PC-9 (cell line): ENCODE results near the gene TNFRSF8. TPM values are rescaled to one million over a fixed set of nuclear protein-coding genes. Genes with fewer than 3 reads are reported as not detected.

Experiments
- BruUV-seq: library from RNA; stranded (reverse); fragments of 400-500 nt; replicated peaks from 2 replicates; lab custom pipeline; 2021; lab: Mats Ljungman, UMichigan
- CTCF ChIA-PET: fragments of 300-600 bp; sonication (Branson Sonifier 250); formaldehyde crosslinking; loops from one replicate; lab custom pipeline; 2022; ENCODE audit warnings: antibody characterized with exemption; lab: Charles Lee
- POLR2A ChIA-PET: fragments of 300-600 bp; sonication (Branson Sonifier 250); formaldehyde crosslinking; loops from one replicate; lab custom pipeline; 2022; ENCODE audit warnings: antibody characterized with exemption; ENCODE audit not compliant: unreplicated experiment; lab: Charles Lee
- DNase-seq, 2 experiments: peaks; one replicate each; pipeline versions ENCODE4 v3.0.0 to v3.0.0-alpha.2; 2015 to 2022; ENCODE audit warnings: mixed read lengths in 1 of 2
- H2AFZ ChIP-seq: fragments of 200-600 bp; sonication (generic); 2 replicates; pipeline ENCODE4 v1.8.1; 2017; ENCODE audit warnings: antibody characterized with exemption
- H3F3A ChIP-seq: fragments of 200-600 bp; sonication (generic); 2 replicates; pipeline ENCODE4 v1.8.1; 2017; ENCODE audit warnings: antibody characterized with exemption, mild to moderate bottlenecking, low read depth; ENCODE audit not compliant: insufficient read depth
- H3K27ac ChIP-seq: fragments of 200-600 bp; sonication (generic); 2 replicates; pipeline ENCODE4 v1.6.1; 2016; ENCODE audit warnings: mixed run types
- H3K27me3 ChIP-seq: fragments of 200-600 bp; sonication (generic); 2 replicates; pipeline ENCODE4 v1.6.1; 2016; ENCODE audit warnings: low read depth, mixed run types; ENCODE audit not compliant: insufficient read depth
- H3K36me3 ChIP-seq: fragments of 200-600 bp; sonication (generic); 2 replicates; pipeline ENCODE4 v1.6.1; 2016; ENCODE audit warnings: low read depth, mixed run types
- H3K4me1 ChIP-seq: fragments of 200-600 bp; sonication (generic); replicated peaks from 2 replicates; pipeline ENCODE4 v1.6.1; 2016; ENCODE audit warnings: mixed run types; ENCODE audit not compliant: insufficient read depth
- H3K4me2 ChIP-seq: fragments of 200-600 bp; sonication (generic); 2 replicates; pipeline ENCODE4 v1.6.1; 2017; ENCODE audit warnings: mixed run types
- H3K4me3 ChIP-seq: fragments of 200-600 bp; sonication (generic); 2 replicates; pipeline ENCODE4 v1.6.1; 2016; ENCODE audit warnings: mixed run types
- H3K79me2 ChIP-seq: fragments of 200-600 bp; sonication (generic); 2 replicates; pipeline ENCODE4 v1.6.1; 2017; ENCODE audit warnings: low read depth, mixed run types
- H3K9me2 ChIP-seq: fragments of 200-600 bp; sonication (generic); 2 replicates; pipeline ENCODE4 v1.8.1; 2017; ENCODE audit warnings: mild to moderate bottlenecking; ENCODE audit not compliant: insufficient read depth
- H3K9me3 ChIP-seq: fragments of 200-600 bp; sonication (generic); 2 replicates; pipeline ENCODE4 v1.8.1; 2016; ENCODE audit warnings: low read depth; ENCODE audit not compliant: insufficient read depth
- H4K20me1 ChIP-seq: fragments of 200-600 bp; sonication (generic); 2 replicates; pipeline ENCODE4 v1.8.1; 2017; ENCODE audit not compliant: insufficient read depth
- CTCF ChIP-seq: fragments of 200-600 bp; sonication (generic); conservative IDR thresholded peaks from 2 replicates; pipeline ENCODE4 v1.6.1; 2017; ENCODE audit warnings: mixed run types, antibody characterized with exemption, mild to moderate bottlenecking, moderate library complexity
- EZH2 ChIP-seq: fragments of 200-600 bp; sonication (generic); IDR thresholded peaks from 2 replicates; pipeline ENCODE4 v1.8.0; 2017; ENCODE audit warnings: antibody characterized with exemption, low read depth
- intact Hi-C: fragments of 100-400 bp; cut with micrococcal nuclease; formaldehyde crosslinking; loops from one replicate; pipeline ENCODE4 v1.10.0; 2022; ENCODE audit not compliant: unreplicated experiment
- microRNA-seq: library from miRNA; unstranded; fragments of <30 nt; microRNA quantifications from one replicate; pipeline ENCODE4 v1.2.0, GENCODE V29; 2021; ENCODE audit warnings: borderline number of aligned reads, borderline replicate concordance
- total RNA-seq: library from RNA; stranded (reverse); gene quantifications from 2 replicates; pipeline ENCODE4 v1.2.3, GENCODE V29; 2021

TNFRSF8 gene
- total RNA-seq, 1 experiment from 2014 or later = not detected

- POLR2A ChIA-PET = no interaction called here
Observed at GRCh38 chr1:12191242-12192032, 128.3 kb downstream of the TNFRSF8 start.

More at GRCh38 chr1:12191242-12192032, 128.3 kb downstream of the TNFRSF8 start:
- CTCF ChIA-PET = no interaction called here
- Histone ChIP-seq H3K27me3 (no peaks in the 10 kb centered on the region), H3K4me2 (no peak overlapping the region), H3K9me3 (no peaks in the 10 kb centered on the region), H3F3A (no peaks in the 10 kb centered on the region), H3K27ac (no peak overlapping the region), H3K36me3 (no peaks in the 10 kb centered on the region), H2AFZ (no peak overlapping the region), H3K79me2 (no peaks in the 10 kb centered on the region), H3K4me3 (no peak overlapping the region), H4K20me1 (no peaks in the 10 kb centered on the region), H3K9me2 (no peaks in the 10 kb centered on the region), H3K4me1 (no peaks in the 10 kb centered on the region)
- TF ChIP-seq CTCF (no peak), EZH2 (no peak)
- DNase-seq = no peak
- intact Hi-C loops = no loop called here
- BruUV-seq = no TSS peak

Small RNA genes within 50 kb of the gene (microRNA-seq; reads per million reads assigned to microRNA genes)
- gene MIR4632 (not detected), gene MIR6729 (not detected), gene MIR7846 (not detected)

Other genes with a start within 250 kb of the TNFRSF8 start
- gene NPPA, start 215.5 kb upstream of the TNFRSF8 start, total RNA-seq = not detected in 2 replicates
- gene NPPB, start 204.4 kb upstream of the TNFRSF8 start, total RNA-seq = not detected in 2 replicates
- gene KIAA2013, start 136.9 kb upstream of the TNFRSF8 start, total RNA-seq = 38.7 and 44.2 TPM in 2 replicates
- gene PLOD1, start 128.6 kb upstream of the TNFRSF8 start, total RNA-seq = 64.1 and 65.0 TPM in 2 replicates
- 54.2 and 72.6 TPM in 2 replicates for gene MFN2, start 82.9 kb upstream of the TNFRSF8 start, total RNA-seq
- 25.9 and 28.3 TPM in 2 replicates for gene MIIP, start 43.8 kb upstream of the TNFRSF8 start, total RNA-seq
- gene TNFRSF1B, start 103.7 kb downstream of the TNFRSF8 start, total RNA-seq = 2.7 and 3.3 TPM in 2 replicates
- gene VPS13D, start 166.7 kb downstream of the TNFRSF8 start, total RNA-seq = 31.1 and 36.2 TPM in 2 replicates